Left kidney (tissue), 2 donors: ENCODE results near the gene ABCC5. TPM values are rescaled to one million over a fixed set of nuclear protein-coding genes. Genes with fewer than 3 reads are reported as not detected.
"Not testable (repeated sequence)": the region's sequence is repeated elsewhere in the genome, so short reads cannot be mapped to it uniquely, and the experiment has no call there.

Experiments used
- DNase-seq: peaks from one replicate; pipeline ENCODE4 v3.0.0-alpha.2; 2013
- polyA plus RNA-seq: library from polyadenylated mRNA; unstranded; fragments of 120-200 nt; gene quantifications from one replicate; pipeline ENCODE4 v1.2.1, GENCODE V29; 2013; ENCODE audit not compliant: insufficient read length

The ABCC5 gene
- polyA plus RNA-seq, 1 donor, result 68.0 TPM

GRCh38 chr3:183895296-183895695 is 122.4 kb downstream of the ABCC5 start:
- peak; percentile 24 for DNase-seq

DNA sequence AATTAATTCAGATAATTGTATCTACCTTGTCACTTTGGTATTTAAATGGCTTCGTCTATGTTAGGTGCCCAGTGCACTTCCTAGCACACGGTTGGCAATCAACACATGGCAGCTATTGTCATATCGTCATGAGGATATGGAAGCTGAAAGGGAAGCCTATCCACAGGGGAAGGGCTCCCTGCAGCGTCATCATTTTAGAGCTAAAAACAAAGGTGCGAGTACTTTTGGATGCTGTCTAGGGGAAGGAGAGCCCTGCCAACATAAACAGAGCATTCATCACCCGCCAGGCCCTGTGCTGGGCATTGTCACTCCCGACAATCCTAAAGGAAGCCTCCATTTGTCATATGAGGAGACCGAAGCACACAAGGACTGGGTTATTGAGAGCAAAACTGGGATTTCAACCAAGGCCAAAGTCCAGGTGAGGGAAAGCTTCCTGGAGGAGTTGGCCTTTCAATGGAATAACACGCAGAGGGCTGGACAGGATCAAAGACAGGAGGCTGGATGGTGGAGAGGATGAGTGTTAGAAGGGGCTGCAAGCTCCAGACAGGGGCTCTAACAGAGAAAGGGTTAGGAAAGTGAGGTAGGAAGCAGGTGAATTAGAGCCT is 125.0 kb downstream of the ABCC5 start:
- DNase-seq, result no peak

DNA sequence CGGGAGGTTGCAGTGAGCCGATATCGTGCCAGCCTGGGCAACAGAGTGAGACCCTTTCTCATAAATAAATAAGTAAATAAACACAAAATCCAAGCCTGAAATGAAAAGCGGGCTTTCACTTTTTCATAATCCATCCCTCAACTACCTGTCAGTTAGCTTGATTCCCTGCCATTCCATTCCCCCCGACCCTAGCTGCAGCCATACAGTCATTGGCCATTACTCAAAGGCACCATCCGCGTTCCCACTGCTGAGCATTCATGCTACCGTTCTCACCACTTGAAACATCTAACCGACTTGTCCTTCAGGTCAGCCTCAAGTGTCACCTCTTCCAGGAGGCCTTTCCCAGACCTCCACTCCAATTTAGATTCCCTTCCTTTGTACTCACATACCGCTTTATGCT is 131.9 kb downstream of the ABCC5 start:
- DNase-seq, result no peak

DNA sequence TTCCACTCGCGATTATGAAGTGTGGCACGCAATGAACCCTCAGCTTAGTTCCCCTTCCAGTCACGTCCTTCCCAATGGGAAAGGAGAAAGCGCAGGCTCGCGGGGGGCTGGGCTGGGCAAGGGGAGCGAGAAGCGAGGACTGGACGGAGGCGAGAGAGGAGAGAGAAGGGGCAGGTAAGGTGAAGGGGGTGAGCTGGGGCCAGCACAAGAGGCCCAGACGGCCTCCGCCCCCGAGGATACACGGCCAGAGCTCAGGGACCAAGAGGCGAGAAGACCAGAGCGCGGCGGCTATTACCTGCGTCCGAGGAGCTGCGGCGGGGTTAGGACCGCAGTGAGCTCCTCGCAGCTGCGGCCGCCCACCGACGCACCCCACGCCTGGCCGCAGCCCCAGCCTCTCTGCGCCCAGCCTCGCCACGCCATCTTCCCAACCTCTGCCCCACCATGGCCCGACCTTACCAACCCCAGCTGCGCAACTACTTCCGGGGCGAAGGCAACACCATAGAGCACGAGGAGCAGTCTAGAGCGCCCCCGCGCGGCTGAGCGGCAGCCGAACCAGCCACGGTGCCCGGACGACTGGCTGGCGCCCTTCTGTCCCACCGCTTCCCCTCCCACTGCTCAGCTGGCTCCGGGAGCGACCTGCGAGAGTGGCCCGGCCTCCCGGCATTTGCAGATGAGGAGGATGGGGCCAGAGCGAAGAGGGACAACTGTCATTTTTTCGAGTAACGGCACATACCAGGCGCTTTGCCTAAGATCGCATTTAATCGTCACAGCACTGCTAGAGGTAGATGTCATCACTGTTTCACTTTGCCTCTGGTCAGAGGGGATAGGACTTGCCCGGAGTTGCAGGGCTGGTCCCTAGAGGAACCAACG is 133.0 kb downstream of the ABCC5 start, which contains the start of gene PARL:
Gene PARL (minus strand): TSS at position 454 of the 870 bp plus-strand sequence. CDS start 34 bp downstream, at position 420.
- peak; percentile 92 for DNase-seq

DNA sequence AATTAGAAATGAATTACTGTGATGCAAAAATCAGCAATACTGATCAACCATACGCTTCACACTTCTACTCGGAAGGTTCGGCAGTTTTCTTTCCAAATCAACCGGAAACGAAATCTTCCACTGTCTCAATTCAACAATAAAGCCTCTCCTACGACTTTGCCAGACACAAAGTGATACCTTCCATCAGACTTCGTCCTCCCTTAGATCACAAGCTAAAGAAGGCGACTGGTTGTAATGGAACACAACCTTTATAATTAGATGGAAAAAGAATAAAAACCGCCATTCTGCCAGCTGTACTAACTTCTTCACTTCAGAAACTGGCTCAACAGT is 133.6 kb downstream of the ABCC5 start:
- DNase-seq, result no peak

GRCh38 chr3:183883291-183884096 is 134.2 kb downstream of the ABCC5 start:
- DNase-seq, result no peak

DNA sequence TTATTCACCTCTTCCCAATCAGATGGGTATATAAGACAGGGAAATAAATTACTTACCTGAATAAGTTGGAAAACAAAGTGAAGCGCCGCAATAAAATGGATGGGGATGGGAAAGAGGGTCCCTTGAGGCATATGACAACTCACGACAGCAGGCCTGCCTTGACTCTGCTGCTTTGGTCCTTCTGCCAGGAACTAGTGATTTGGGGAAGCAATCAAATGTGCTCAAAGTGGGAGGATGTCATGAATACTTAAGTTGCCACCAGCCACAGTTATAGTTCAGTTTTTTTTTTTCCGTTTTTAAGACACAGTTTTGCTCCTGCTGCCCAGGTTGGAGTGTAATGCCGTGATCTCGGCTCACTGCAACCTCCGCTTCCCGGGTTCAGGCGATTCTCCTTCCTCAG is 137.6 kb downstream of the ABCC5 start:
- no peak for DNase-seq

DNA sequence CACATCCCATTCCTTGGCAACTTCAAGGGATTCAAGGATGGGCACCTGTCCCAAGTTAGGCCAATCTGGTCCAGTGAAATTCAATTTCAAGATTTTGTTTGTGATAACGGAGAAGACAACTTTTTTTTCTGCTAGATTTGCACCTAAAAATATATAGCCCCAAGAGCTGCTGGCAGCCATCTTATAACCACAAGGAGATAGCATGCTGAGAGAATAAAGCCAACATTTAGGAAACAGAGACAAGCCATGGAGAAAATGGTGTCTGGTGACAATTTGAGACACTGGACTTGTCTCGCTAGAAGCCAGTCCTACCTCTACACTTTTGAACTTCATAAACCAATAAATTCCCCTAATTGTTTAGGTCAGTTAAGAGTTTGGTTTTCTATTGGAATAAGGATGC is 138.4 kb downstream of the ABCC5 start:
- no peak for DNase-seq

GRCh38 chr3:183878071-183878470 is 139.6 kb downstream of the ABCC5 start:
- DNase-seq, result no peak

DNA sequence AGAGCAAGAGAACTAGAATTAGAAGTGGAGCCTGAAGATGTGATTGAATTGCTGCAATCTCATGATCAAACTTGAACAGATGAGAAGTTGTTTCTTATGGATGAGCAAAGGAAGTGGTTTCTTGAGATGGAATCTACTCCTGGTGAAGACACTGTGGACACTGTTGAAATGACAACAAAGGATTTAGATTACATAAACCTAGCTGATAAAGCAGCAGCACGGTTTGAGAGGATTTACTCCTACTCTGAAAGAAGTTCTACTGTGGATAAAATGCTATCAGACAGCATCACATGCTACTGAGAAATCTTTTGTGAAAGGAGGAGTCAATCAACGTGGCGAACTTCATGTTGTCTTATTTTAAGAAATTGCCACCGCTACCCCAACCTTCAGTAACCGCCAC is 140.5 kb downstream of the ABCC5 start:
- not testable (repeated sequence) for DNase-seq

DNA sequence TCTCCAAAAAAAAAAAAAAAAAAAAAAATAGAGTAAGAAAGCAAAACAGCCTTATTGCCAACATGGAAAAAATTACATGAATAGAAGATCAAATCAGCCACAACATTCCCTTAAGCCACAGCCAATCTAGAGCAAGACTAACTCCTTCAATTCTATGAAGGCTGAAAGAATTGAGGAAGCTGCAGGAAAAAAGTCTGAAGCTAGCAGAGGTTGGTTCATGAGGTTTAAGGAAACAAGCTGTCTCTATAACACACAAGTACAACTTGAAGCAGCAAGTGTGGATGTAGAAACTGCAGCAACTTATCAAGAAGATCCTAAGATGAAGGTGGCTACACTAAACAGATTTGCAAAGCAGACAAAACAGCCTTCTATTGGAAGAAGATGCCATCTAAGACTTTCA is 142.3 kb downstream of the ABCC5 start:
- no peak for DNase-seq

DNA sequence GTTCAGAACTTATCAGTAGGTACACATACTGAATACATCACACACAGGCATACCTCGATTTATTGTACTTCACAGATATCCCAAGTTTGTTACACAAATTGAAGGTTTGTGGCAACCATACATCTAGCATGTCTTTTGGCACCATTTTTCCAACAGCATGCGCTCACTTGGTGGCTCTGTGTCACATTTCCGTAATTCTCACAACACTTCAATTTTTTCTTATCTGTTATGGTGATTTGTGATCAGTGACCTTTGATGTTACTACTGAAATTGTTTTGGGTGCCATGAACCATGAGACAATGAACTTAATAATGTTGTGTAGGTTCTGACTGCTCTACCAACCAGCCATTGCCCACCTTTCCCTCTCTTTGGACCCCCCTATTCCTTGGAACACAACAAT is 143.8 kb downstream of the ABCC5 start:
- no peak for DNase-seq

- no peak for DNase-seq
Measured at GRCh38 chr3:183871541-183871940, 146.1 kb downstream of the ABCC5 start.

- no peak for DNase-seq
Measured at GRCh38 chr3:183870563-183870962, 147.1 kb downstream of the ABCC5 start.

Other genes with a start within 250 kb of the ABCC5 start
- 0.88 TPM for gene MAP6D1, start 192.3 kb downstream of the ABCC5 start, polyA plus RNA-seq
- 60.0 TPM for gene PARL, start 133.0 kb downstream of the ABCC5 start, polyA plus RNA-seq
- gene HTR3D, start 13.9 kb upstream of the ABCC5 start, polyA plus RNA-seq, result not detected
- gene HTR3C, start 35.2 kb upstream of the ABCC5 start, polyA plus RNA-seq, result not detected
- not detected for gene HTR3E, start 79.2 kb upstream of the ABCC5 start, polyA plus RNA-seq
- 54.6 TPM for gene EIF2B5, start 117.5 kb upstream of the ABCC5 start, polyA plus RNA-seq
- gene DVL3, start 137.5 kb upstream of the ABCC5 start, polyA plus RNA-seq, result 83.6 TPM
- 380 TPM for gene AP2M1, start 157.0 kb upstream of the ABCC5 start, polyA plus RNA-seq
- 65.4 TPM for gene ABCF3, start 168.3 kb upstream of the ABCC5 start, polyA plus RNA-seq
- 2.2 TPM for gene VWA5B2, start 211.7 kb upstream of the ABCC5 start, polyA plus RNA-seq
- gene ALG3, start 231.1 kb upstream of the ABCC5 start, polyA plus RNA-seq, result 37.0 TPM
- 2.2 TPM for gene EEF1AKMT4, start 231.8 kb upstream of the ABCC5 start, polyA plus RNA-seq
- gene CAMK2N2, start 243.7 kb upstream of the ABCC5 start, polyA plus RNA-seq, result 0.25 TPM